Activated CD8-positive, alpha-beta T cell treated with anti-CD3 and anti-CD28 coated beads for 36 hours (primary cell): Measurements from ENCODE around the gene EFNA3. TPM values are rescaled to one million over a fixed set of nuclear protein-coding genes. Genes with fewer than 3 reads are reported as not detected.

Experiments used
- ATAC-seq: fragments of 200-7000 bp; cut with Tn5 transposase; one replicate; pipeline ENCODE4 v1.10.0; 2021; ENCODE audit warnings: mild to moderate bottlenecking, moderate library complexity
- CTCF ChIA-PET: fragments of 350-600 bp; sonication (Branson Sonifier 250); formaldehyde crosslinking; loops from one replicate; lab custom pipeline; 2021; ENCODE audit warnings: antibody characterized with exemption; lab: Charles Lee
- POLR2A ChIA-PET: fragments of 350-600 bp; sonication (Branson Sonifier 250); formaldehyde crosslinking; loops from one replicate; lab custom pipeline; 2021; ENCODE audit warnings: antibody characterized with exemption; lab: Charles Lee
- DNase-seq: peaks from one replicate; pipeline ENCODE4 v3.0.0-alpha.2; 2020
- H3K27ac Mint-ChIP-seq: one replicate; pipeline ENCODE4 v1.8.0; 2021; ENCODE audit warnings: mild to moderate bottlenecking, mixed read lengths
- H3K27me3 Mint-ChIP-seq: one replicate; pipeline ENCODE4 v1.8.0; 2021; ENCODE audit warnings: mixed read lengths
- H3K36me3 Mint-ChIP-seq: one replicate; pipeline ENCODE4 v1.8.0; 2021; ENCODE audit warnings: low read depth, mixed read lengths
- H3K4me1 Mint-ChIP-seq: one replicate; pipeline ENCODE4 v1.8.0; 2021; ENCODE audit warnings: low read depth, mixed read lengths
- H3K4me3 Mint-ChIP-seq: one replicate; pipeline ENCODE4 v1.8.0; 2021; ENCODE audit warnings: mild to moderate bottlenecking, moderate library complexity, mixed read lengths
- H3K9me3 Mint-ChIP-seq: one replicate; pipeline ENCODE4 v1.8.0; 2021; ENCODE audit warnings: mixed read lengths
- intact Hi-C: fragments of 100-400 bp; cut with micrococcal nuclease; formaldehyde crosslinking; loops from one replicate; pipeline ENCODE4 v1.10.0; 2022
- total RNA-seq, 2 experiments: library from RNA; stranded (reverse); gene quantifications; one replicate each; pipeline ENCODE4 v1.2.3, GENCODE V29; 2021
- TF ChIP-seq, protein P1 (sequence below): fragments of 200-600 bp; IDR thresholded peaks from one replicate; pipeline ENCODE4 v1.8.0; 2022; ENCODE audit warnings: antibody characterized with exemption, mild to moderate bottlenecking

Gene EFNA3
- total RNA-seq, 2 experiments from 2014 or later, result 5.1 to 8.6 TPM

DNA sequence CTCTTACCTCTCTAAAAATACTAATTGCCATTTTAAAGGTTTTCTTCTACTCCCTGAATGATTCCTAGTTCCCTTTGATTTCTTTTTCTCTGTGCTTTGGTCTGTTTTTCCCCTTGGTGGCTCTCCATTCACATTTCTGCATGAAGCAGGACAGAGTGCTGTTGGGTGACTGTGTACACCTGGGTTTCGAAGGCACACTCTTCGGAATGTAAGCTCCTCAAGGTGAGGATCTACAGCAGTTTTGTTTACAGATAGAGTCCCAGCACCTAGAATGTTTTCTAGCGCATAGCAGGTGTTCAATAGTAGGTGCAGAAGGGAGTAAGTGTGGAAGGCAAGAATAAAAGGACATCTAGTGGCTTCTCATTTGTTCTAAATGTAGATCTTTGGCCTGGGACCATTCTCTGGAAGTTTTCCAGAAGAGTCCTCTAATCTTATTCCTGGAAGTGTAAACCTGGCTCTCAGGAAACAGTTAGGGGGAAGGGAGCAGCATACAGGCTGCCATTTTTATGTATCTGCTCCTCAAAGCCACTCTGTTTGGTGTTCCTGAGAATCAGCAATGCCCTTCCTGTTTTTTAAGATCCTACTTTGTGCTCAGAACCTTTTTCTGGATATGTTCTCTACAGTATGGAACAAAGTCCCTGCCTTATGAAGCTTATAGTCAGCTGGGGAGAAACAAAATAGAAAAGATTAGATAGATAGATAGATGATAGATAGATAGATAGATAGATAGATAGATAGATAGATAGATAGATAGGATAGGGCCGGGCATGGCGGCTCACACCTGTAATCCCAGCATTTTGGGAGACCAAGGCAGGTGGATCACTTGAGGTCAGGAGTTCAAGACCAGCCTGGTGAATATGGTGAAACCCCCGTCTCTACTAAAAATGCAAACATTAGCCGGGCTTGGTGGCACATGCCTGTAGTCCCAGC is 26.2 kb downstream of the EFNA3 start:
- H3K9me3 Mint-ChIP-seq, result no peaks in the 10 kb centered on the region
- ATAC-seq (no peak), DNase-seq (no peak)
- intact Hi-C loops, result loop anchor here (5.0 kb wide), 1 partner anchor 62 kb away; no protein-coding TSS in a partner anchor
- no peaks in the 10 kb centered on the region for H3K36me3 Mint-ChIP-seq
- H3K27ac Mint-ChIP-seq, result no peak overlapping the region
- TF ChIP-seq, protein P1, sequence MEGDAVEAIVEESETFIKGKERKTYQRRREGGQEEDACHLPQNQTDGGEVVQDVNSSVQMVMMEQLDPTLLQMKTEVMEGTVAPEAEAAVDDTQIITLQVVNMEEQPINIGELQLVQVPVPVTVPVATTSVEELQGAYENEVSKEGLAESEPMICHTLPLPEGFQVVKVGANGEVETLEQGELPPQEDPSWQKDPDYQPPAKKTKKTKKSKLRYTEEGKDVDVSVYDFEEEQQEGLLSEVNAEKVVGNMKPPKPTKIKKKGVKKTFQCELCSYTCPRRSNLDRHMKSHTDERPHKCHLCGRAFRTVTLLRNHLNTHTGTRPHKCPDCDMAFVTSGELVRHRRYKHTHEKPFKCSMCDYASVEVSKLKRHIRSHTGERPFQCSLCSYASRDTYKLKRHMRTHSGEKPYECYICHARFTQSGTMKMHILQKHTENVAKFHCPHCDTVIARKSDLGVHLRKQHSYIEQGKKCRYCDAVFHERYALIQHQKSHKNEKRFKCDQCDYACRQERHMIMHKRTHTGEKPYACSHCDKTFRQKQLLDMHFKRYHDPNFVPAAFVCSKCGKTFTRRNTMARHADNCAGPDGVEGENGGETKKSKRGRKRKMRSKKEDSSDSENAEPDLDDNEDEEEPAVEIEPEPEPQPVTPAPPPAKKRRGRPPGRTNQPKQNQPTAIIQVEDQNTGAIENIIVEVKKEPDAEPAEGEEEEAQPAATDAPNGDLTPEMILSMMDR, result no peak
- H3K27me3 Mint-ChIP-seq, result no peaks in the 10 kb centered on the region
- H3K4me1 Mint-ChIP-seq, result no peaks in the 10 kb centered on the region
- CTCF ChIA-PET, result interaction anchor here (1.1 kb wide), 1 partner anchor 13 kb away, joined by 3 read pairs; no protein-coding TSS in a partner anchor
- POLR2A ChIA-PET, result no interaction called here
- H3K4me3 Mint-ChIP-seq, result no peak overlapping the region

DNA sequence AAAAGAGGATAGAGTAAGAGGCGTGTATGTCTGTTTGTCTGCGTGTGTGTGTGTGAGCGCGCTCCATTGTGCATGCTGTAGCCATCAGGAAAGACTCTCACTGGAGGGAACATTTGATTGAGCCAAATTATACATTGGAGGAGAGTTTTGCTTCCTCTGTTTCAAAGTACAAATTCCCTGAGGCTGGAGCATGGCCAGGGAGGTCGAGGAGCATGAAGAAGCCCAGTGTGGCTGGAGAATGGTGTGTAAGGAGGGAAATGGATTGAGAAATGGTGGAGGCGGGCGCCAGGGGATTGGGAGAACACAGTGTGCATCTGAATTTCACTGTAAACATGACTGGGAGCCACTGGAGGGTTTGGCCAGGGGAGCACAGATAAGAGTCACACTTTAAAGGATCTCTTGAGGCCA is 27.0 kb downstream of the EFNA3 start:
- intact Hi-C loops, result loop anchor here (5.0 kb wide), 1 partner anchor 62 kb away; no protein-coding TSS in a partner anchor
- Mint-ChIP-seq H3K4me3 (no peak overlapping the region), H3K27me3 (no peaks in the 10 kb centered on the region), H3K36me3 (no peaks in the 10 kb centered on the region), H3K9me3 (no peaks in the 10 kb centered on the region), H3K27ac (no peak overlapping the region), H3K4me1 (no peaks in the 10 kb centered on the region)
- CTCF ChIA-PET, result interaction anchor here (1.3 to 2.1 kb wide), 3 partner anchors 9 to 62 kb away, joined by 5 to 11 read pairs (median 8); no protein-coding TSS in a partner anchor
- POLR2A ChIA-PET, result interaction anchor here (0.6 kb wide), 1 partner anchor 39 kb away, joined by 3 read pairs; no protein-coding TSS in a partner anchor
- no peak for DNase-seq
- ATAC-seq, result no peak
- TF ChIP-seq, protein P1, result no peak

DNA sequence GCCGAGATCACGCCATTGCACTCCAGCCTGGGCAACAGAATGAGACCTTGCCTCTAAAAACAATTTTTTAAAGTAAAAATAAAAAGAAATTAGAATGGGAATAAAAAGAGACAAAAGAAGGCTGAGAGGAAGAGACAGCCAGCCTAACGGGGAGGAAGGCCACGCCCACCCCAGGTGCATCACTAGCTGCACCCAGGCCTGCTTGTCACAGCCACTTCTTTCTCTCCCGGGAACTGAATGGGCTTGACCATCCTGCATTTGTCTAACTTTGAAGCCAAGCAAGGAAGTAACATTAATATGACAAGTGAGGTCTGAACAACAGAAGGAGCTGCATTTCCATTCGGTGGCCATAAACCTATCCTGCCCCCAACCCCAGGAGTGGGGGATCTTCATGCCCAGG is 28.2 kb downstream of the EFNA3 start:
- TF ChIP-seq, protein P1, result no peak
- Mint-ChIP-seq H3K27ac (no peak overlapping the region), H3K9me3 (no peaks in the 10 kb centered on the region), H3K4me3 (no peak overlapping the region), H3K27me3 (no peaks in the 10 kb centered on the region), H3K36me3 (no peaks in the 10 kb centered on the region), H3K4me1 (no peaks in the 10 kb centered on the region)
- ATAC-seq, result no peak
- POLR2A ChIA-PET, result no interaction called here
- DNase-seq, result no peak
- CTCF ChIA-PET, result interaction anchor here (0.7 to 2.1 kb wide), 6 partner anchors 11 to 66 kb away, joined by 3 to 11 read pairs (median 6); partner anchors contain the start of gene KRTCAP2
- intact Hi-C loops, result loop anchor here (5.0 kb wide), 1 partner anchor 60 kb away; no protein-coding TSS in a partner anchor

DNA sequence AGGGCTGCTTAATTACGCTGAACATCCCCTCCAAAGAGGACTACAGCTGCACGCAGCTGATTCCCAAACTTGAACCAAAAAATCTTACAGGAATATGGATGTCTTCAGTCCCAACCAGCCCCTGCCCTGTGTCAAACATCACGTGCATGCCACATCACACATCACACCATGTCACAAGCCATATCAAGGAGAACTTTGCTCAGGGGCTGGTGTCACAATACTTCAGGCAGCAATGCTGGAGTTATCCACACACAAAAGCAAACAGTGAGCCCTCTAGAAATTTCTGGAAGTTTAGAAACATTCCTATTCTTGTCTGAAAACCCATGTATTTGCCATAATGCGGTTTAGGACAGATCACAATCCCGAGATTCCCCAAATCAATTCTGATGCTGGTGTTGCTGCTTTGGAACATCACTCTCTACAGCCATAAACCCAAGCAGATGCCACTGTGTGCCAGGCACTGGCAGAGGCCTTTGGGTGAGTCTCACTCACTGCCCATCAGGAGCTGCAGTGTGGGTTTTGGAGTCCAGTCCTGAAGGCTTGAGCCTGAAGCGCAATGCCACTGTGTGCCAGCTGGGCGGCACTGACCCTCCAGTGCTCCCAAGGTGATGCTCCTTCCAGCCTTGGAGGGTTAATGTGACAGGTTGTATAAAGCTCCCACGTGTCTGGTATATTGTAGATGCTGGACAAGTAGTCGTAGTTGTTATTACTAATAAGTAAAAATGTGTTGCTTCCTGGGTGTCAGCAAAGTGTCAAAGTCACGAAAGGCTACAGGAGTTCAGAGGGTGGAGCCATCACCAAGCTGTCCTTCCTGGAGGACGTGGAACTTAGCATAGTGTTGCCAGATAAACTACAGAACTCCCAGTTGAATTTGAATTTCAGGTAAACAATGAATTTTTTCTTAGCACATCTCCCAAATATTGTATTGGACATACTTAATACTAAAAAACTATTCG is 28.9 kb downstream of the EFNA3 start:
- H3K4me1 Mint-ChIP-seq, result no peaks in the 10 kb centered on the region
- TF ChIP-seq, protein P1, result no peak
- CTCF ChIA-PET, result interaction anchor here (0.9 to 2.3 kb wide), 5 partner anchors 11 to 60 kb away, joined by 3 to 11 read pairs (median 8); no protein-coding TSS in a partner anchor
- no peaks in the 10 kb centered on the region for H3K36me3 Mint-ChIP-seq
- intact Hi-C loops, result loop anchor here (5.0 kb wide), 1 partner anchor 60 kb away; no protein-coding TSS in a partner anchor
- H3K4me3 Mint-ChIP-seq, result no peak overlapping the region
- DNase-seq (no peak), ATAC-seq (no peak)
- no peaks in the 10 kb centered on the region for H3K9me3 Mint-ChIP-seq
- POLR2A ChIA-PET, result no interaction called here
- H3K27me3 Mint-ChIP-seq, result no peaks in the 10 kb centered on the region
- no peak overlapping the region for H3K27ac Mint-ChIP-seq
